GM18502 (cell line): ENCODE results near the gene GARNL3.

ENCODE experiments used
- ATAC-seq: cut with Tn5 transposase; IDR thresholded peaks from one replicate; pipeline ENCODE4 v1.9.1; 2021; ENCODE audit warnings: mild to moderate bottlenecking; ENCODE audit not compliant: unreplicated experiment, poor library complexity

The GARNL3 gene

GRCh38 chr9:127423934-127424675 is 159.5 kb downstream of the GARNL3 start, which contains the start of gene ZNF79:
Gene ZNF79, plus strand, starts transcription at chr9:127424382. Its CDS starts 406 bp downstream, at chr9:127424788.
- ATAC-seq = peak; percentile 86

GRCh38 chr9:127424676-127424999 is 160.1 kb downstream of the GARNL3 start:
- ATAC-seq = no peak

- ATAC-seq = no peak
These were observed 162.2 kb downstream of the GARNL3 start for GRCh38 chr9:127426756-127427155.

GRCh38 chr9:127428348-127428747 is 163.8 kb downstream of the GARNL3 start:
- no peak for ATAC-seq

GRCh38 chr9:127430415-127430814 is 165.8 kb downstream of the GARNL3 start:
- ATAC-seq = no peak

- no peak for ATAC-seq
These were observed 173.1 kb downstream of the GARNL3 start for GRCh38 chr9:127437497-127438264.

GRCh38 chr9:127438394-127438793 is 173.8 kb downstream of the GARNL3 start:
- no peak for ATAC-seq
